Chondrocyte (in vitro differentiated cells): ENCODE data around the gene ADAM15. TPM values are rescaled to one million over a fixed set of nuclear protein-coding genes. Genes with fewer than 3 reads are reported as not detected.

Source experiments
- DNase-seq: peaks from one replicate; pipeline ENCODE4 v3.0.0; 2021; ENCODE audit warnings: mixed read lengths, low spot score
- H3K27ac Mint-ChIP-seq: one replicate; pipeline ENCODE4 v1.8.0; 2021; ENCODE audit warnings: mild to moderate bottlenecking, moderate library complexity, mixed read lengths; ENCODE audit not compliant: unreplicated experiment
- H3K27me3 Mint-ChIP-seq: 2 replicates; pipeline ENCODE4 v1.8.0; 2021; ENCODE audit warnings: low read depth, mixed read lengths
- H3K36me3 Mint-ChIP-seq: 2 replicates; pipeline ENCODE4 v1.8.0; 2021; ENCODE audit warnings: low read depth, mixed read lengths
- H3K4me1 Mint-ChIP-seq: 2 replicates; pipeline ENCODE4 v1.8.0; 2021; ENCODE audit warnings: low read depth, mild to moderate bottlenecking, mixed read lengths
- H3K4me3 Mint-ChIP-seq: one replicate; pipeline ENCODE4 v1.8.0; 2021; ENCODE audit warnings: mild to moderate bottlenecking, moderate library complexity, mixed read lengths; ENCODE audit not compliant: unreplicated experiment
- H3K9me3 Mint-ChIP-seq: 2 replicates; pipeline ENCODE4 v1.8.0; 2021; ENCODE audit warnings: low read depth, mixed read lengths
- total RNA-seq: library from RNA; stranded (reverse); gene quantifications from 3 replicates; pipeline ENCODE4 v1.2.1, GENCODE V29; 2021
- TF ChIP-seq, protein P1 (sequence below): fragments of 200-600 bp; sonication (generic); IDR thresholded peaks from 2 replicates; pipeline ENCODE4 v1.5.0; 2021; ENCODE audit warnings: antibody characterized with exemption, mild to moderate bottlenecking, moderate library complexity

The ADAM15 gene
- total RNA-seq, 1 donor from 2014 or later = 73.7 TPM

DNA sequence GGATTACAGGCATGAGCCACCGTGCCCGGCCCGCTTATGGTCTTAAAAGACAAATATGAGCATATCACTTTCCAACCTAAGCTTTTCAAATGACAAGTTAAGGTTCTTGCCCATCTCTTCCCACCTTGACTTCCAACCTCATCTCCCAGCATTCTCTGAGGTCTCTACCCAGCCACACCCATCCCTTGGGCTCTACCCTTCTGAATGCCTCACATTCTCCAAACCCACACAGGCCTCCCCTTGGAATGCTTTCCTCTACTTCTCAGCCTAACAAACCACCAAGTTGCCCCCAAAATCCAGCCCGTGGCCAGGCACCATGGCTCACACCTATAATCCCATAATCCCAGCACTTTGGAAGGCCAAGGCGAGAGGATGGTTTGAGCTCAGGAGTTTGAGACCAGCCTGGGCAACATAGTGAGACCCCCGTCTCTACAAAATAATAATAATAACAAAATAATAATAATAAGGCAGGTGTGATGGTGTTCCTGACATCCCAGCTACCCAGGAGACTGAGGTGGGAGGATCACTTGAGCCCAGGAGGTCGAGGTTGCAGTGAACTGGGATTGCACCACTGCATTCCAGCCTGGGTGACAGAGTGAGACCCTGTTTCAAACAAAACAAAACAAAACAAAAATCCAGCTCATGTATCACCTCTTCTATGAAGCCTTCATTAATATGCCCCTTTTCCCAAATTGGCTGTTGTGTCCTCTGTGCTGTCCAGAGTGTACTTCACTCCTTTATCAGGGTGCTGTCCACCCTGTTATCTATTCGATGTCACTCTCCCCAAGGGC is 28.8 kb upstream of the ADAM15 start:
- TF ChIP-seq, protein P1, sequence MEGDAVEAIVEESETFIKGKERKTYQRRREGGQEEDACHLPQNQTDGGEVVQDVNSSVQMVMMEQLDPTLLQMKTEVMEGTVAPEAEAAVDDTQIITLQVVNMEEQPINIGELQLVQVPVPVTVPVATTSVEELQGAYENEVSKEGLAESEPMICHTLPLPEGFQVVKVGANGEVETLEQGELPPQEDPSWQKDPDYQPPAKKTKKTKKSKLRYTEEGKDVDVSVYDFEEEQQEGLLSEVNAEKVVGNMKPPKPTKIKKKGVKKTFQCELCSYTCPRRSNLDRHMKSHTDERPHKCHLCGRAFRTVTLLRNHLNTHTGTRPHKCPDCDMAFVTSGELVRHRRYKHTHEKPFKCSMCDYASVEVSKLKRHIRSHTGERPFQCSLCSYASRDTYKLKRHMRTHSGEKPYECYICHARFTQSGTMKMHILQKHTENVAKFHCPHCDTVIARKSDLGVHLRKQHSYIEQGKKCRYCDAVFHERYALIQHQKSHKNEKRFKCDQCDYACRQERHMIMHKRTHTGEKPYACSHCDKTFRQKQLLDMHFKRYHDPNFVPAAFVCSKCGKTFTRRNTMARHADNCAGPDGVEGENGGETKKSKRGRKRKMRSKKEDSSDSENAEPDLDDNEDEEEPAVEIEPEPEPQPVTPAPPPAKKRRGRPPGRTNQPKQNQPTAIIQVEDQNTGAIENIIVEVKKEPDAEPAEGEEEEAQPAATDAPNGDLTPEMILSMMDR = no peak
- Mint-ChIP-seq H3K36me3 (no peaks in the 10 kb centered on the region), H3K27ac (no peak overlapping the region), H3K27me3 (no peaks in the 10 kb centered on the region), H3K9me3 (no peaks in the 10 kb centered on the region), H3K4me1 (peaks cover 15% of the 10 kb centered on the region), H3K4me3 (no peak overlapping the region)
- DNase-seq = no peak

DNA sequence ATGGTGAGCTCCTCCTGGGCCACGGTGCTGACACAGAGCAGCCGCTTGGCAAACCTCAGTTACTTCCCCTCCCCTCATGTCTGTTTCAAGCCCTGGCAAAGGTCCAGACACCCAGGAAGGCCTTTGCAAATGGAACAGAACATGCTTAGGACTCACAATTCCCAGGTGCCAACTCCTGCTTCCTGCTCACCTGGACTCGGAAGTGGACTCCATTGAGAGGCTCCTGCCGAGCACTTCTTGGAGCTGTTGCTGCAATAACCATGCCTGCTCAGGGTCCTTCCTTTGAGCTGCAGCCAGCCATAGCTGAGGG is 28.2 kb upstream of the ADAM15 start:
- H3K27ac Mint-ChIP-seq = no peak overlapping the region
- no peaks in the 10 kb centered on the region for H3K9me3 Mint-ChIP-seq
- H3K27me3 Mint-ChIP-seq = no peaks in the 10 kb centered on the region
- peaks cover 11% of the 10 kb centered on the region for H3K4me1 Mint-ChIP-seq
- DNase-seq = no peak
- no peaks in the 10 kb centered on the region for H3K36me3 Mint-ChIP-seq
- TF ChIP-seq, protein P1 = no peak
- H3K4me3 Mint-ChIP-seq = no peak overlapping the region

DNA sequence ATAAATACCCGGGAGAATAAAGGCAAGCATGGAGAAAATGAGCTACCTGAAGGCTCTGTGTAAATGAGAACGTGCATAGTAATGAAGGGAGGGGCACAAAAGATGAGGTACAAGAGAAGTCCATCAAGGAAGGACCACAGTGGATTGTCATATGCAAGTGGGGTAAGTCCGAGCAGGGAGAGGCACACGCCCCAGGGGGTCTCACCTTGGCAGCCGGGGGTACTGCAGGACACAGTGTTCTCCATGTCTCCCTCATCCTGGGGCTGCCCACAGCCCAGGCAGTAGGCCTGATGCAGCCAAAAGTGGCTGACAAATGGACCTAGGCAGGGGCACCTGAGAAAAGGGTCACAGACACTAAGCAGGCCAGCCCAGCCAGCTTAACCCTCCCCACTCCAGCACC is 27.5 kb upstream of the ADAM15 start:
- TF ChIP-seq, protein P1 = no peak
- DNase-seq = no peak
- no peaks in the 10 kb centered on the region for H3K9me3 Mint-ChIP-seq
- H3K4me3 Mint-ChIP-seq = no peak overlapping the region
- no peak overlapping the region for H3K27ac Mint-ChIP-seq
- no peaks in the 10 kb centered on the region for H3K27me3 Mint-ChIP-seq
- H3K36me3 Mint-ChIP-seq = no peaks in the 10 kb centered on the region
- peaks cover 9% of the 10 kb centered on the region for H3K4me1 Mint-ChIP-seq

DNA sequence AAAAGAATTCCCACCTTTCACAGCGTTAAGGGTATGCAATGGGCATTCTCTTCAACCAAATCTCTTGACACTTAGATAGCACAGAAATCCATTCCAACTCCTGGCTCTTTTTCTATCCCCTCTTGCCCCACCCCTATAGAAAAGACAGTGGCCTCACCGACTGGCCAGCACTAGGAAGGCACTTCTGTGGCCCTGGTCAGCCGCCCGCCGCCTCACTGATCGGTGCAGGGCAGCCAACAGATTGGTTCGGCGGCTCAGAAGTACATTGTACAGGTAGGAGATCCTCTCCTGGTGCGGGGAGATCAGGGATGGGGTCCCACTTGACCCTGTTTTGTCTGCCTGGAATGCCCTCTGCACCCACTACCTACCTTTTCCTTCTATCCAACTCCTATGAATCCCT is 26.8 kb upstream of the ADAM15 start:
- Mint-ChIP-seq H3K9me3 (no peaks in the 10 kb centered on the region), H3K36me3 (no peaks in the 10 kb centered on the region), H3K4me3 (no peak overlapping the region), H3K27ac (no peak overlapping the region), H3K27me3 (no peaks in the 10 kb centered on the region), H3K4me1 (peaks cover 4% of the 10 kb centered on the region)
- TF ChIP-seq, protein P1 = no peak
- no peak for DNase-seq

DNA sequence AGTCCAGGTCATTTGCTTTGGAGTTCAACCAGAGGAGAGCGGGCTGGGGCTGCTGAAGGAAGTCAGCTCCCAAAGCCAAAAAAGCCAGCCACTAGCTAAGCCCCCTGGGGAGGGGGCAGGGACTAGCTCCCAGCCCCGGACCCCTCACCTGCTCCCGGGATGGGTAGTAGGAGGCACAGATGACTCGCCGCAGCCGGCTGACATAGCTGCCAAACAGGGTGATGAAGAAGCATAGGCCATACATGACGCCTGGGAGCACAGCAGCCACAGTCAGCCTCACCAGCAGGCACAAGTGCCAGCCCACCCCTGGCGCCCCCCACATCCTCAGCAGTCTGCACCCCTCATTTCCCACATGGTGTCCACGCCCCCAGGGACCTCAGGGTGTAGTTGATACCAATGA is 25.0 kb upstream of the ADAM15 start:
- Mint-ChIP-seq H3K9me3 (no peaks in the 10 kb centered on the region), H3K36me3 (no peaks in the 10 kb centered on the region), H3K27me3 (no peaks in the 10 kb centered on the region), H3K4me3 (no peak overlapping the region), H3K4me1 (peaks cover 4% of the 10 kb centered on the region), H3K27ac (no peak overlapping the region)
- DNase-seq = no peak
- TF ChIP-seq, protein P1 = no peak
